Keratinocyte (primary cell): ENCODE data around the gene OPTC.

Source experiments
- EZH2 ChIP-seq: IDR thresholded peaks from one replicate; pipeline ENCODE4 v1.6.1; 2012; ENCODE audit warnings: inconsistent platforms, mild to moderate bottlenecking, low read length, moderate library complexity
- TF ChIP-seq, protein P1 (sequence below), 3 experiments: IDR thresholded peaks in 1 of 3; conservative IDR thresholded peaks in 1 of 3; optimal IDR thresholded peaks in 1 of 3; 2 replicates in 2 of 3; 3 replicates in 1 of 3; pipeline versions ENCODE3 to v1.5.1; 2011; ENCODE audit warnings: low read length in 3 of 3, mild to moderate bottlenecking in 3 of 3, moderate library complexity in 2 of 3, control low read depth in 1 of 3, inconsistent platforms in 1 of 3; ENCODE audit not compliant: insufficient read depth in 2 of 3; ENCODE audit errors: extremely low read depth in 1 of 3

- TF ChIP-seq, protein P1, sequence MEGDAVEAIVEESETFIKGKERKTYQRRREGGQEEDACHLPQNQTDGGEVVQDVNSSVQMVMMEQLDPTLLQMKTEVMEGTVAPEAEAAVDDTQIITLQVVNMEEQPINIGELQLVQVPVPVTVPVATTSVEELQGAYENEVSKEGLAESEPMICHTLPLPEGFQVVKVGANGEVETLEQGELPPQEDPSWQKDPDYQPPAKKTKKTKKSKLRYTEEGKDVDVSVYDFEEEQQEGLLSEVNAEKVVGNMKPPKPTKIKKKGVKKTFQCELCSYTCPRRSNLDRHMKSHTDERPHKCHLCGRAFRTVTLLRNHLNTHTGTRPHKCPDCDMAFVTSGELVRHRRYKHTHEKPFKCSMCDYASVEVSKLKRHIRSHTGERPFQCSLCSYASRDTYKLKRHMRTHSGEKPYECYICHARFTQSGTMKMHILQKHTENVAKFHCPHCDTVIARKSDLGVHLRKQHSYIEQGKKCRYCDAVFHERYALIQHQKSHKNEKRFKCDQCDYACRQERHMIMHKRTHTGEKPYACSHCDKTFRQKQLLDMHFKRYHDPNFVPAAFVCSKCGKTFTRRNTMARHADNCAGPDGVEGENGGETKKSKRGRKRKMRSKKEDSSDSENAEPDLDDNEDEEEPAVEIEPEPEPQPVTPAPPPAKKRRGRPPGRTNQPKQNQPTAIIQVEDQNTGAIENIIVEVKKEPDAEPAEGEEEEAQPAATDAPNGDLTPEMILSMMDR (optimal IDR thresholded peaks at IDR 0.05 in 1 of 3, IDR thresholded peaks at IDR 0.05 in 1 of 3, conservative IDR thresholded peaks at IDR 0.05 in 1 of 3; ENCODE audit: extremely low read depth in 1 of 3, insufficient read depth in 2 of 3, low read length in 3 of 3) = no peak
- TF ChIP-seq EZH2 = no peak
These were observed 34.1 kb downstream of the OPTC start for GRCh38 chr1:203528063-203528462.
